HG03175 (cell line): Measurements from ENCODE around the gene SRCAP.
A peak's percentile ranks its signal among the peaks of the same experiment; 100 is the strongest.

ENCODE experiments used
- ATAC-seq: cut with Tn5 transposase; IDR thresholded peaks from one replicate; pipeline ENCODE4 v1.9.1; 2021; ENCODE audit warnings: mild to moderate bottlenecking, moderate library complexity; ENCODE audit not compliant: unreplicated experiment

The SRCAP gene

GRCh38 chr16:30753596-30753995 is 54.6 kb downstream of the SRCAP start:
- ATAC-seq: no peak

DNA sequence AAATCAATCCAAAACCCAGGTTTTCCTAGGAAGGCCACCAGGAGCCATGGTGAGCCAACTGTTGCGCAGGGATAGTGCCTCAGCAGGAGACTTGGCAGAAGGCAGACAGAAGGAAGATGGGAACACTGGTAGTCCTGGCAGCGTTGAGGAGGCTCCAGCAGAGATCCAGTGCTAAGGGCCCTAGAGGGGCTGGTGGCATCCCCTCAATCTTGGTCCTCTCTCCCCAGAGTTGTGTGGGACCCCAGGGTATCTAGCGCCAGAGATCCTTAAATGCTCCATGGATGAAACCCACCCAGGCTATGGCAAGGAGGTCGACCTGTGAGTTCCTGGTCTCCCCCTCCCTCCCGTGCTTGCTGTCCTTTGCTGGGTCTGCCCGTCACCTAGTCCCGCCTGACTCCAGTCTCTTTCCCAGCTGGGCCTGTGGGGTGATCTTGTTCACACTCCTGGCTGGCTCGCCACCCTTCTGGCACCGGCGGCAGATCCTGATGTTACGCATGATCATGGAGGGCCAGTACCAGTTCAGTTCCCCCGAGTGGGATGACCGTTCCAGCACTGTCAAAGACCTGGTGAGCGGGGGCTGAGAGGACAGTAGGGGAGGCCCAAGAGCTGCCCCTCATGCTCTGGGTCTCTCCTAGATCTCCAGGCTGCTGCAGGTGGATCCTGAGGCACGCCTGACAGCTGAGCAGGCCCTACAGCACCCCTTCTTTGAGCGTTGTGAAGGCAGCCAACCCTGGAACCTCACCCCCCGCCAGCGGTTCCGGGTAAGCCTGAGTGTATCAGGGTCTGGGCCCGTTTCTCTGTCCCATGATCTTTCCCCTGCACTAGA is 57.2 kb downstream of the SRCAP start:
- no peak for ATAC-seq

DNA sequence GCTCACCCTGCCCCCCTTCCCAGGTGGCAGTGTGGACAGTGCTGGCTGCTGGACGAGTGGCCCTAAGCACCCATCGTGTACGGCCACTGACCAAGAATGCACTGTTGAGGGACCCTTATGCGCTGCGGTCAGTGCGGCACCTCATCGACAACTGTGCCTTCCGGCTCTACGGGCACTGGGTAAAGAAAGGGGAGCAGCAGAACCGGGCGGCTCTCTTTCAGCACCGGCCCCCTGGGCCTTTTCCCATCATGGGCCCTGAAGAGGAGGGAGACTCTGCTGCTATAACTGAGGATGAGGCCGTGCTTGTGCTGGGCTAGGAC is 57.8 kb downstream of the SRCAP start:
- no peak for ATAC-seq

GRCh38 chr16:30757316-30757715 is 58.3 kb downstream of the SRCAP start:
- no peak for ATAC-seq

DNA sequence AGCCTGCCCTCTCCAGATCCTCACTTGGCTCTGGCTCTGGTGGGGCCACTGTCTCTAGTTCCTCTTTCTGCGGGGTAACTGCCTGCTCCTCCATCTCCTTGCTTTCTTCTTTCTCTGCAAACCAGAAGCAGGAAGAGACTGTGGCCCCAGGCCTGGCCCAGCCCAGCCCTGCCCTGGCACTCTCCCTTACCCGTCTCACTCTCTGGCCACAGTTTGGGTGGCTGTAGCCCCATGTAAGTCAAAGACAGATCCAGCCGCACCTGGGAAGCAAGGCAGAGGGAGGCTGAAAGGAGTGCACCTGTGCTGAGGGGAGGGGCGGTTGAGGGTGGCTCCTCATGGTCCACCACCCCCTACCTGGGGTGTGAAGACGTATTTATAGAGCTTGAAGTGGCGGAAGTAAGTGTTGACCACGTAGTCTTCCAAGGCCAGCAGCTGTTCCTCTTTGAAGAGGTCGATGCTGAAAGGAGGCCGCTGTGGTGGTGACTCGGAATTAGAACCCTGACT is 60.1 kb downstream of the SRCAP start:
- no peak for ATAC-seq

GRCh38 chr16:30760001-30760559 is 61.1 kb downstream of the SRCAP start:
- no peak for ATAC-seq

DNA sequence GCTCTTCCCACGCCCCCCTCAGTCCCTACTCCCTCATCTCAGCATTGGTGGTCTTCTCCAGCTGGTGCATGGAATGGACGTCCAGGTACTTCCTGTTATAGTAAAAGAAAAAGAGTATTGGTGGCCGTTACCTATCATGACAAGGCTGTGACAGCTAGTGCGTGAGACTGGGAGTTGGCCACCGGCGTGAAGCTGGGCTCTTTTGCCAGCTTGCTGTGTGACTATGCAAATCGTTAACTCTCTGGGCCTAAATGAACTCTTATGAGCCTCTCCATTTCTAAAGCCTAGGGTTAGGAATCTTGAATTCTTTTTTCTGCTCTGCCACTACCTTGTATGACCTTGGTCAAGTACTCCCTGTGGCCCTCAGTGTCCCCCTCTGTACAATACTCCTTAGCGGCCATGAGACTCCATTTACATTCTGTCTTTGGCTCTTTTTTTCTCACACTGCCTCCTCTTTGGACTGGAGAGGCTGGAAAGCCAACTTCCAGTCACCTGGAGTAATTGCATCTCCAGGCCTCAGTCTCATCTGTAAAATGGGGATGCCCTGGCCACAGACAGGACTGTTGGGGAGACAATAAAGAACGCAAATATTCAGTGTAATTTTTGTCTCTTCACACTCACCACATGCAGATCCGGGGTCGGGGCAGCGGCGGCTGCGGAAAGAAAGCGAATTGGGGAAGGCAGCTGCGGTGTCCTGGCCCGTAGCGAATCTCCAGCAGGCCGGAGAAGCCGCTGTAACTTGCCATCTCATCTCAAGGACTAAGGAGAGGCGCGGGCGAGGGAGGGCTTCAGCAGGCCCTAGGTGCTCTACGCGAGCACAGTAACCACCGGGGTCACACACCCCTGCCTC is 61.8 kb downstream of the SRCAP start:
- ATAC-seq: no peak

DNA sequence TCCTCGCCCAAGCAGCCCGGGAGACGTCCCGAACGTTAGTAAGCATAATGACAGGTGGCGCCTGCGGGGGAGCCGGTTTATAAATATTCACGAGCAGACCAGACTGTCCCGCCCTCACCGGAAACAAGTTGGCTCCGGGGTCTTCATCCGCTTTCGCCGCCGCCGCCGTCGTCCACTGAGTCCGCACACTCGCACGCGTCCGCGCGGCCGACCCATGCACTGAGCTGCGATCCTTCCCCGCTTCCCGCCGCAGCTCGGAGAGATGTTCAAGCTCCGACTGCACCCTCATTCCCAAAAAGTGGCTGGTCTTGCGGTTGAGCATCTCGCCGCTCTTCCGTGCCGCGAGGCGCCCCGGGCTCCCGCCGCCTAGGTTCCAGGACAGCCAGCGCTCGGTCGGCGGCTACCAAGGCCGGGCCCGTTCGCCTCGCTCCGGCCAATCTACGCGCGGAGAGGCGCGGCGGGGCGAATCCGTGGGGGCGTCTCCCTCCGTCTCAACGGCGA is 62.5 kb downstream of the SRCAP start:
- peak; percentile 28 for ATAC-seq

DNA sequence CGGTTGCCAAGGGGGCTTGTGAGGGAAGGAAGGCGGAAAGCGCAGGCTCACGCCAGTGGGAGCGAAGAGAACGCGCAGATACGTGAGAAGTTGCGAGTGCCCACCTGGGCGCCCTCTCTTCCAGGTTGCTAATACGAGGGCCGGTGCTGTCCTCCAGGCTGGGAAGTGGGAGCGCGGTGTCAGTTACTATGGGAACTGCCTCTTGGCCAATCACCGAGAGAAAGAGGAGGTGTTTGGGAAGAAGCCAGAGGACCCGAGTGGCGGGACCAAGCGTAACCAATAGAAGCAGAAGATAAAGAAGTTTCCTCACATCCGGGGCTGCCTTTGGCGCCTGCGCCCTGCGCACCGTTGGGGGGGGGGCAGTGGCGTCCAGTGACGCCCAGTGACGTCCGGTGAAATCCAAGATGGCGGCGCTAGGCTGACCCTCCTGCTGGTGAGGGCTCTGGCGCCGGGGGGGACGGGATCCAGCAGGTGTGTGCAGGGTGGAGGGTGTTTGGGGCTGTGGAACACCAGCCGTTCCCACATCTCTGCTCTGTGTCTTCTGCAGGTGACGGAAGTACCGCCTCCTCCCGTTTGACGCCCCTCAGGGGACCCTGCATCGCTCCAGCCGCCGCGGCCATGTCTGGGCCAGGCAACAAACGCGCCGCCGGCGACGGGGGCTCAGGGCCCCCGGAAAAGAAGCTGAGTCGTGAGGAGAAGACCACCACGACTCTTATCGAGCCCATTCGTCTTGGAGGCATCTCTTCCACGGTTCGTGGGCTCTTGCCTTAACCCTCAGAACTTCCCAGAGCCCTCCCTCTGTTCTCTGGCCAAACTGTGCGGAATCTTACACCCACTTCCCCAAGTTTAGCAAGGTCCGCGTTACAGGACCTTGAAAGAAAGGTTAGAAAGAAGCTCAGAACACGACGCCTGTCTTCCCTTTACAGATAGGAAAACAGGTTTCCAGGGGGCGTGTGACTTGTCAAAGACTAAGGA is 63.2 kb downstream of the SRCAP start, which contains the start of the genes CFAP119 and RNF40:
Gene CFAP119 (minus strand): TSS at position 135 of the 975 bp plus-strand sequence. CDS start 314 bp downstream, outside the sequence.
Gene RNF40 (plus strand): TSS at position 395 of the 975 bp plus-strand sequence. CDS start 224 bp downstream, at position 619.
- ATAC-seq: peak; percentile 88

- no peak for ATAC-seq
These were observed 64.2 kb downstream of the SRCAP start for GRCh38 chr16:30762991-30763725.

DNA sequence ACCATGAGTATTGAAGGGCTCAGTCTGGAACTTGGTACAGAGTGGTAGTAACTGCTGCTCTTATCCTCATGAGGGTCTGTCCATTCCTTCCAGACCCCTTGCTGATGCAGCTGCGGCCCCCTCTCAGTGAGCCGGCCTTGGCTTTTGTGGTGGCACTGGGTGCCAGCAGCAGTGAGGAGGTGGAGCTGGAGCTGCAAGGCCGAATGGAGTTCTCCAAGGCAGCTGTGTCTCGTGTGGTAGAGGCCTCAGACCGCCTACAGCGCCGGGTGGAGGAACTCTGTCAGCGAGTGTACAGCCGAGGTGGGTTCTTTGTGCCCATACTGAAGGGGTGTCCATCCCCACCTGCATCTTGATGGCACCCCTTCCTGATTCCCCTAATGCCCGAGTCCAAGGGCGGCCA is 65.1 kb downstream of the SRCAP start:
- no peak for ATAC-seq

GRCh38 chr16:30764816-30765465 is 66.0 kb downstream of the SRCAP start:
- ATAC-seq: no peak

GRCh38 chr16:30766206-30766932 is 67.4 kb downstream of the SRCAP start:
- ATAC-seq: no peak

GRCh38 chr16:30766933-30767284 is 67.9 kb downstream of the SRCAP start:
- no peak for ATAC-seq

DNA sequence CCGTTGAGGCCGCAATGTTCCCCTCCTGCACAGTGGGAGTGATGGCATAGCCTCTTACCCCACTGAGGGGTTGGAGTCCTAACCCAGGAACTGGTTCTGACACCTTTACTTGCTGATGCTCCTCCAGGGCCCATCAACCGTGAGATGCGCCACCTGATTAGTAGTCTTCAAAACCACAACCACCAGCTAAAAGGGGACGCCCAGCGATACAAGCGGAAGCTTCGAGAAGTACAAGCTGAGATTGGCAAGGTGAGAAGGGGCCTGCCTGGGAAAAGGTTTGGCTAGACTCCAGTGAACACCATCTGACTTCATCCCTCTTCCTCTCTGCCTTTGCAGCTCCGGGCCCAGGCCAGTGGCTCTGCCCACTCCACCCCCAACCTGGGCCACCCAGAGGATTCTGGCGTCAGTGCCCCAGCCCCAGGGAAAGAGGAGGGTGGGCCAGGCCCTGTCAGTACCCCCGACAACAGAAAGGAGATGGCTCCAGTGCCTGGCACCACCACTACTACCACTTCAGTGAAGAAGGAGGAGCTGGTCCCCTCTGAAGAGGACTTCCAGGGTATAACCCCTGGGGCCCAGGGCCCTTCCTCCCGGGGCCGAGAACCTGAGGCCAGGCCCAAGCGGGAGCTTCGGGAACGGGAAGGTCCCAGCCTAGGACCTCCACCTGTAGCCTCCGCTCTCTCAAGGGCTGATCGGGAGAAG is 68.9 kb downstream of the SRCAP start:
- ATAC-seq: peak; percentile 58

GRCh38 chr16:30768583-30769181 is 69.7 kb downstream of the SRCAP start:
- ATAC-seq: no peak

GRCh38 chr16:30769379-30770089 is 70.6 kb downstream of the SRCAP start:
- no peak for ATAC-seq
